H9 (cell line): ENCODE measurements around the gene NRP1. TPM values are rescaled to one million over a fixed set of nuclear protein-coding genes. Genes with fewer than 3 reads are reported as not detected.

Experiments used
- DNase-seq: peaks from one replicate; pipeline ENCODE4 v3.0.0-alpha.2; 2017
- H2AFZ ChIP-seq: one replicate; pipeline ENCODE4 v1.6.1; 2013; ENCODE audit warnings: mild to moderate bottlenecking, low read length, control low read depth, moderate library complexity
- H2AK5ac ChIP-seq: 2 replicates; pipeline ENCODE4 v1.6.1; 2013; ENCODE audit warnings: low read length, control low read depth, mixed read lengths; ENCODE audit not compliant: insufficient read length
- H2BK120ac ChIP-seq: one replicate; pipeline ENCODE4 v1.6.1; 2013; ENCODE audit warnings: low read depth, mild to moderate bottlenecking, low read length, control low read depth, inconsistent platforms; ENCODE audit not compliant: poor library complexity, severe bottlenecking
- H2BK12ac ChIP-seq: 2 replicates; pipeline ENCODE4 v1.6.1; 2013; ENCODE audit warnings: low read length, control low read depth, mixed read lengths, low read depth; ENCODE audit not compliant: insufficient read length
- H2BK15ac ChIP-seq: 2 replicates; pipeline ENCODE4 v1.6.1; 2013; ENCODE audit warnings: low read depth, low read length, control low read depth
- H2BK20ac ChIP-seq: one replicate; pipeline ENCODE4 v1.6.1; 2013; ENCODE audit warnings: low read depth, mild to moderate bottlenecking, low read length, control low read depth, inconsistent platforms; ENCODE audit not compliant: poor library complexity, severe bottlenecking
- H2BK5ac ChIP-seq: 2 replicates; pipeline ENCODE4 v1.6.1; 2013; ENCODE audit warnings: low read length, control low read depth, mixed read lengths; ENCODE audit not compliant: insufficient read length
- H3K14ac ChIP-seq: 2 replicates; pipeline ENCODE4 v1.6.1; 2013; ENCODE audit warnings: low read length, control low read depth; ENCODE audit not compliant: insufficient read depth
- H3K18ac ChIP-seq: 2 replicates; pipeline ENCODE4 v1.6.1; 2013; ENCODE audit warnings: low read depth, mild to moderate bottlenecking, mixed read lengths, low read length, control low read depth; ENCODE audit not compliant: insufficient read length
- H3K23ac ChIP-seq: 2 replicates; pipeline ENCODE4 v1.6.1; 2013; ENCODE audit warnings: low read length, control low read depth, mixed read lengths, low read depth; ENCODE audit not compliant: insufficient read length
- H3K23me2 ChIP-seq: 2 replicates; pipeline ENCODE4 v1.6.1; 2013; ENCODE audit warnings: low read depth, mild to moderate bottlenecking, mixed read lengths, low read length, control low read depth; ENCODE audit not compliant: insufficient read length, poor library complexity, severe bottlenecking
- H3K27ac ChIP-seq: 2 replicates; pipeline ENCODE4 v1.5.1; 2013; ENCODE audit warnings: low read length, control low read depth, mixed read lengths, low read depth; ENCODE audit not compliant: insufficient read length
- H3K27me3 ChIP-seq: 2 replicates; pipeline ENCODE4 v1.6.1; 2013; ENCODE audit warnings: low read length, control low read depth, inconsistent platforms; ENCODE audit not compliant: insufficient read depth
- H3K4ac ChIP-seq: 2 replicates; pipeline ENCODE4 v1.6.1; 2013; ENCODE audit warnings: low read depth, mild to moderate bottlenecking, control low read depth, inconsistent platforms, low read length, moderate library complexity
- H3K4me1 ChIP-seq: 2 replicates; pipeline ENCODE4 v1.6.1; 2013; ENCODE audit warnings: low read length, control low read depth, inconsistent platforms; ENCODE audit not compliant: insufficient read depth
- H3K4me2 ChIP-seq: 2 replicates; pipeline ENCODE4 v1.6.1; 2013; ENCODE audit warnings: low read length, control low read depth, mixed read lengths; ENCODE audit not compliant: insufficient read length, insufficient read depth
- H3K56ac ChIP-seq: 2 replicates; pipeline ENCODE4 v1.6.1; 2013; ENCODE audit warnings: low read depth, mild to moderate bottlenecking, mixed read lengths, low read length, control low read depth; ENCODE audit not compliant: insufficient read length
- H3K79me1 ChIP-seq: 2 replicates; pipeline ENCODE4 v1.6.1; 2013; ENCODE audit warnings: low read depth, mild to moderate bottlenecking, moderate library complexity, low read length, control low read depth, inconsistent platforms; ENCODE audit not compliant: insufficient read depth, poor library complexity, severe bottlenecking
- H3K79me2 ChIP-seq: 2 replicates; pipeline ENCODE4 v1.6.1; 2013; ENCODE audit warnings: low read length, control low read depth, inconsistent platforms; ENCODE audit not compliant: insufficient read depth
- H3K9ac ChIP-seq: 2 replicates; pipeline ENCODE4 v1.6.1; 2013; ENCODE audit warnings: low read length, control low read depth, mixed read lengths; ENCODE audit not compliant: insufficient read length; ENCODE audit errors: extremely low read depth
- H3K9me3 ChIP-seq: one replicate; pipeline ENCODE4 v1.6.1; 2013; ENCODE audit warnings: low read depth, low read length, inconsistent platforms; ENCODE audit not compliant: control insufficient read depth
- H3T11ph ChIP-seq: one replicate; pipeline ENCODE4 v1.6.1; 2013; ENCODE audit warnings: mild to moderate bottlenecking, low read length, control low read depth, inconsistent platforms
- H4K20me1 ChIP-seq: one replicate; pipeline ENCODE4 v1.6.1; 2013; ENCODE audit not compliant: control insufficient read depth, insufficient read length, insufficient read depth
- H4K5ac ChIP-seq: 2 replicates; pipeline ENCODE4 v1.6.1; 2013; ENCODE audit warnings: low read depth, mild to moderate bottlenecking, mixed read lengths, low read length, control low read depth; ENCODE audit not compliant: insufficient read length
- H4K8ac ChIP-seq: replicated peaks from 2 replicates; pipeline ENCODE4 v1.6.1; 2013; ENCODE audit warnings: low read length, control low read depth, mixed read lengths, low read depth; ENCODE audit not compliant: insufficient read length
- H4K91ac ChIP-seq: 2 replicates; pipeline ENCODE4 v1.6.1; 2013; ENCODE audit warnings: low read depth, mild to moderate bottlenecking, moderate library complexity, mixed read lengths, low read length, control low read depth; ENCODE audit not compliant: insufficient read length
- H3K27ac Mint-ChIP-seq, 3 experiments: 2 replicates in 2 of 3; 3 replicates in 1 of 3; pipeline ENCODE4 v1.8.0; 2020 to 2021; ENCODE audit warnings: mixed read lengths in 3 of 3, mild to moderate bottlenecking in 1 of 3, moderate library complexity in 1 of 3
- H3K27me3 Mint-ChIP-seq: 2 replicates; pipeline ENCODE4 v1.8.0; 2021; ENCODE audit warnings: low read depth, mild to moderate bottlenecking, moderate library complexity, mixed read lengths
- H3K36me3 Mint-ChIP-seq, 3 experiments: 2 replicates in 2 of 3; 3 replicates in 1 of 3; pipeline ENCODE4 v1.8.0; 2020 to 2021; ENCODE audit warnings: low read depth in 3 of 3, mixed read lengths in 3 of 3; ENCODE audit not compliant: insufficient read depth in 1 of 3
- H3K4me1 Mint-ChIP-seq, 2 experiments: 2 replicates each; pipeline ENCODE4 v1.8.0; 2020; ENCODE audit warnings: mixed read lengths in 2 of 2
- H3K4me3 Mint-ChIP-seq, 2 experiments: 2 replicates in 1 of 2; 3 replicates in 1 of 2; pipeline ENCODE4 v1.8.0; 2020 to 2021; ENCODE audit warnings: mild to moderate bottlenecking in 2 of 2, mixed read lengths in 2 of 2, moderate library complexity in 1 of 2
- H3K9me3 Mint-ChIP-seq, 2 experiments: 2 replicates in 1 of 2; 3 replicates in 1 of 2; pipeline ENCODE4 v1.8.0; 2020; ENCODE audit warnings: mild to moderate bottlenecking in 2 of 2, mixed read lengths in 2 of 2, moderate library complexity in 1 of 2
- CTCF ChIP-seq: fragments of 200-600 bp; sonication (generic); conservative IDR thresholded peaks from 3 replicates; pipeline ENCODE4 v1.8.0; 2021; ENCODE audit warnings: antibody characterized with exemption, mild to moderate bottlenecking
- WGBS: extraction: QIAGEN DNeasy Blood & Tissue Kit; methylation state at CpG from one replicate; pipeline ENCODE4 v1.1.7; 2013; ENCODE audit warnings: missing lambda C conversion rate, low lambda C conversion rate, mixed read lengths; ENCODE audit not compliant: insufficient read length; ENCODE audit errors: extremely low coverage; 5-methylcytosine and 5-hydroxymethylcytosine counted together
- total RNA-seq: library from RNA; stranded (reverse); gene quantifications from 2 replicates; pipeline ENCODE4 v1.2.1, GENCODE V29; 2021

Gene NRP1
- total RNA-seq, 1 experiment from 2014 or later: 4.6 TPM

DNA sequence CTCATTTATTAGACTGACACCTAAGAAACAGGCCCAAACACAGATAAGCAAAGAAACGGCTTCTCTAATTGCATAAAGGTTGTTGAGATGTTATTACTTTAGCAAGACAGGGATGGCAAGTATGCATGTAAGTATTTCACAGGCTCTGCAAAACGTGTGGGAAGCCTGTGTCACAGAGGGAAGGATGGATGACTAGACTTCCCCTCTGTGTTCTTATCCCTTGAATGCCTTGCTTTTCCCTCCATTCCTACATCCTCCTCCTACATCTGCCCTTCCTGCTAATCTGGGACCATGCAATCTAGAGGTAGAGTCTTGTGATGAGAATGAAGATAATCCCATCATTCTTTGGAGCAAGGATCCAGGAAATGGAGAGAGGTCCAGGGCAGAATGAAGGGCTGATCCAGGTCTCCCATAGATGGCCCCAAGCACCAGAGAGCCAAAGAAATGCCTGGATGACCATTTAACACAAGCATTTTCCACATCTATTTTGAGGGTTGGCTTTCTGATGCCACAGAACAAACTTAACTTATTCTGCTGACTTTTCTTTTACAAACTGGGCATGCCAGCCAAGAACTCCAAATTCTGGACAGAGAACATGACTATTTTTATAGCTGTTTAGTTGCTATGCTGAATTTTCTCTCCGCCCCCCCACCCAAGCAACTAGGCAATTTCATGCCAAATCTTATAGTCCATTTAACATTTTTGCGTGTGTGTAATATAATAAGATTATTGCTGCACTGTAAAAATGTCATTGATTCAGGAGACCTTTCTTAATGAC lies 48.1 kb downstream of the NRP1 start:
- Mint-ChIP-seq H3K4me1 (peaks cover 20 to 21% of the 10 kb centered on the region in 2 experiments), H3K27ac (no peak overlapping the region), H3K36me3 (no peaks in the 10 kb centered on the region), H3K9me3 (no peaks in the 10 kb centered on the region), H3K4me3 (no peak overlapping the region), H3K27me3 (no peaks in the 10 kb centered on the region)
- Histone ChIP-seq H3K4me1 (no peaks in the 10 kb centered on the region), H3K27ac (no peak overlapping the region), H4K5ac (no peak overlapping the region), H4K91ac (no peak overlapping the region), H3K27me3 (no peaks in the 10 kb centered on the region), H3K14ac (no peak overlapping the region), H3T11ph (no peak overlapping the region), H3K9me3 (no peaks in the 10 kb centered on the region), H3K79me2 (no peaks in the 10 kb centered on the region), H3K56ac (no peak overlapping the region), H2BK12ac (no peak overlapping the region), H2BK120ac (no peak overlapping the region), H2BK15ac (no peak overlapping the region), H2BK20ac (no peak overlapping the region), H4K8ac (no peak overlapping the region), H2AK5ac (no peak overlapping the region), H3K4me2 (no peak overlapping the region), H4K20me1 (no peaks in the 10 kb centered on the region), H2BK5ac (no peak overlapping the region), H3K4ac (no peak overlapping the region), H3K79me1 (no peaks in the 10 kb centered on the region), H3K23me2 (no peaks in the 10 kb centered on the region), H3K23ac (no peak overlapping the region), H3K9ac (no peak overlapping the region), H3K18ac (no peak overlapping the region), H2AFZ (no peak overlapping the region)
- WGBS: no CpG with 5 or more reads among the region's 4 CpGs
- no peak for TF ChIP-seq CTCF
- no peak for DNase-seq
